Ishikawa (cell line): ENCODE measurements around the gene MDM1.

Experiments used
- CEBPB ChIP-seq: IDR thresholded peaks from 2 replicates; pipeline ENCODE4 v1.6.1; 2012
- CREB1 ChIP-seq: IDR thresholded peaks from 2 replicates; pipeline ENCODE4 v1.6.1; 2012; ENCODE audit warnings: low read depth
- EGR1 ChIP-seq: IDR thresholded peaks from 2 replicates; pipeline ENCODE4 v1.6.1; 2012
- EP300 ChIP-seq: IDR thresholded peaks from 2 replicates; pipeline ENCODE4 v1.6.1; 2012; ENCODE audit warnings: borderline replicate concordance
- FOXM1 ChIP-seq: IDR thresholded peaks from 2 replicates; pipeline ENCODE4 v1.6.1; 2012; ENCODE audit warnings: low read depth, borderline replicate concordance
- NFIC ChIP-seq: IDR thresholded peaks from 2 replicates; pipeline ENCODE4 v1.6.1; 2012
- RAD21 ChIP-seq: IDR thresholded peaks from 2 replicates; pipeline ENCODE4 v1.6.1; 2012; ENCODE audit warnings: low read depth
- TAF1 ChIP-seq: IDR thresholded peaks from 2 replicates; pipeline ENCODE4 v1.6.1; 2012; ENCODE audit warnings: low read depth, mild to moderate bottlenecking
- TCF12 ChIP-seq: IDR thresholded peaks from 2 replicates; pipeline ENCODE4 v1.6.1; 2012; ENCODE audit warnings: low read depth
- TEAD4 ChIP-seq: IDR thresholded peaks from 2 replicates; pipeline ENCODE4 v1.6.1; 2012
- YY1 ChIP-seq: IDR thresholded peaks from 2 replicates; pipeline ENCODE4 v1.6.1; 2012; ENCODE audit warnings: low read depth
- ZBTB7A ChIP-seq: IDR thresholded peaks from 2 replicates; pipeline ENCODE4 v1.6.1; 2012; ENCODE audit warnings: low read depth
- TF ChIP-seq, protein P1 (sequence below): IDR thresholded peaks from 2 replicates; pipeline ENCODE4 v1.6.1; 2012
- TF ChIP-seq, protein P2 (sequence below): IDR thresholded peaks from 2 replicates; pipeline ENCODE4 v1.6.1; 2012; ENCODE audit warnings: low read depth, mild to moderate bottlenecking
- TF ChIP-seq, protein P3 (sequence below): IDR thresholded peaks from 2 replicates; pipeline ENCODE4 v1.6.1; 2012

The MDM1 gene

GRCh38 chr12:68331869-68332727 lies at the start of gene MDM1:
Gene MDM1, minus strand, starts transcription at chr12:68332362. Its CDS starts 117 bp downstream, at chr12:68332245.
- TF ChIP-seq EGR1 (peak; percentile 18), TAF1 (peak; percentile 69), TCF12 (peak; percentile 64; the same call in 1 of the 2 replicates), ZBTB7A (no peak), FOXM1 (no peak), TEAD4 (peak; percentile 26), EP300 (no peak), CEBPB (no peak), RAD21 (no peak), CREB1 (no peak), NFIC (no peak; the same call in 1 of the 2 replicates), YY1 (peak; percentile 70)
- TF ChIP-seq, protein P1, sequence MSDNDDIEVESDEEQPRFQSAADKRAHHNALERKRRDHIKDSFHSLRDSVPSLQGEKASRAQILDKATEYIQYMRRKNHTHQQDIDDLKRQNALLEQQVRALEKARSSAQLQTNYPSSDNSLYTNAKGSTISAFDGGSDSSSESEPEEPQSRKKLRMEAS = 0 out of 2 replicates have a peak, but pooled peaks have one; percentile 16
- TF ChIP-seq, protein P2, sequence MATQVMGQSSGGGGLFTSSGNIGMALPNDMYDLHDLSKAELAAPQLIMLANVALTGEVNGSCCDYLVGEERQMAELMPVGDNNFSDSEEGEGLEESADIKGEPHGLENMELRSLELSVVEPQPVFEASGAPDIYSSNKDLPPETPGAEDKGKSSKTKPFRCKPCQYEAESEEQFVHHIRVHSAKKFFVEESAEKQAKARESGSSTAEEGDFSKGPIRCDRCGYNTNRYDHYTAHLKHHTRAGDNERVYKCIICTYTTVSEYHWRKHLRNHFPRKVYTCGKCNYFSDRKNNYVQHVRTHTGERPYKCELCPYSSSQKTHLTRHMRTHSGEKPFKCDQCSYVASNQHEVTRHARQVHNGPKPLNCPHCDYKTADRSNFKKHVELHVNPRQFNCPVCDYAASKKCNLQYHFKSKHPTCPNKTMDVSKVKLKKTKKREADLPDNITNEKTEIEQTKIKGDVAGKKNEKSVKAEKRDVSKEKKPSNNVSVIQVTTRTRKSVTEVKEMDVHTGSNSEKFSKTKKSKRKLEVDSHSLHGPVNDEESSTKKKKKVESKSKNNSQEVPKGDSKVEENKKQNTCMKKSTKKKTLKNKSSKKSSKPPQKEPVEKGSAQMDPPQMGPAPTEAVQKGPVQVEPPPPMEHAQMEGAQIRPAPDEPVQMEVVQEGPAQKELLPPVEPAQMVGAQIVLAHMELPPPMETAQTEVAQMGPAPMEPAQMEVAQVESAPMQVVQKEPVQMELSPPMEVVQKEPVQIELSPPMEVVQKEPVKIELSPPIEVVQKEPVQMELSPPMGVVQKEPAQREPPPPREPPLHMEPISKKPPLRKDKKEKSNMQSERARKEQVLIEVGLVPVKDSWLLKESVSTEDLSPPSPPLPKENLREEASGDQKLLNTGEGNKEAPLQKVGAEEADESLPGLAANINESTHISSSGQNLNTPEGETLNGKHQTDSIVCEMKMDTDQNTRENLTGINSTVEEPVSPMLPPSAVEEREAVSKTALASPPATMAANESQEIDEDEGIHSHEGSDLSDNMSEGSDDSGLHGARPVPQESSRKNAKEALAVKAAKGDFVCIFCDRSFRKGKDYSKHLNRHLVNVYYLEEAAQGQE = no peak
- TF ChIP-seq, protein P3, sequence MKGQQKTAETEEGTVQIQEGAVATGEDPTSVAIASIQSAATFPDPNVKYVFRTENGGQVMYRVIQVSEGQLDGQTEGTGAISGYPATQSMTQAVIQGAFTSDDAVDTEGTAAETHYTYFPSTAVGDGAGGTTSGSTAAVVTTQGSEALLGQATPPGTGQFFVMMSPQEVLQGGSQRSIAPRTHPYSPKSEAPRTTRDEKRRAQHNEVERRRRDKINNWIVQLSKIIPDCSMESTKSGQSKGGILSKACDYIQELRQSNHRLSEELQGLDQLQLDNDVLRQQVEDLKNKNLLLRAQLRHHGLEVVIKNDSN = no peak

DNA sequence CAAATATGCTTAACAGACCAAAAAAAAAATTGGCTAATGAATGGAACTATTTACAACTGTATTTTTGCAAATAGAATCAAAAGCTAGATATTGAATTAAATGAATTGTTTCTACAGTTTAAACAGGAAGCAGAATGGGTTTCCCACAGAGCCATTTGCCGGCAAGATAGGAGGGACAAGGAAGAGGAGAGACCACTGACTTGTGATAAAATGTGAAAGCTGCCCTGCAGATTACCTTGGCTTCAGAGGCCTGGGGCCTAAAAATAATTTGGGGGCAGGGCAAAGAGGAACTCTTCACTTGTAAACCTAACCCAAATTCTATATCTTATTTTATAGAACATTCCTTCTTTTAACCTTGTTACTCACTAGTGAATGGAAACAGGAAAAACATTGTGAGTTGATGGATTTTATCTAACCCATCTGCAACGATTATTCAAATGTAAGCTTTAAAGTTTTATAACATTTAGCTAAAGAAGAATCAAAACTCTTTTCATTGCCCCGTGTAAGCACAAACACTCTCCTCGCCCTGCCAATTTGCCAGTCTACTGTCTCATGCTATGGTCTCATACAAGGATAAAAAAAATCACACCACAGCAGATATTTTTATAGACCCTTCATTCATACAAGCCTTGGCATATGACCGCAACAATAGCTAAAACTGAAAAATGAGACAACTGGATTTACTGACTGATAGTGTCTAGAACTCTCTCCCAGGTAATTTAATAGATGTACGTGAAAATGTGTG lies 49.5 kb upstream of the MDM1 start:
- TF ChIP-seq, protein P1 = no peak
- TF ChIP-seq CEBPB (no peak), YY1 (no peak), ZBTB7A (no peak), NFIC (no peak), TCF12 (no peak), CREB1 (no peak), FOXM1 (no peak), EGR1 (no peak)
- TF ChIP-seq, protein P3 = no peak

GRCh38 chr12:68378872-68379606 lies 46.9 kb upstream of the MDM1 start:
- TF ChIP-seq YY1 (no peak), TEAD4 (no peak), TCF12 (no peak), EGR1 (no peak), CREB1 (no peak), FOXM1 (no peak), EP300 (no peak), RAD21 (no peak), TAF1 (no peak), CEBPB (no peak), NFIC (no peak), ZBTB7A (no peak)
- TF ChIP-seq, protein P1 = no peak
- TF ChIP-seq, protein P2 = no peak

DNA sequence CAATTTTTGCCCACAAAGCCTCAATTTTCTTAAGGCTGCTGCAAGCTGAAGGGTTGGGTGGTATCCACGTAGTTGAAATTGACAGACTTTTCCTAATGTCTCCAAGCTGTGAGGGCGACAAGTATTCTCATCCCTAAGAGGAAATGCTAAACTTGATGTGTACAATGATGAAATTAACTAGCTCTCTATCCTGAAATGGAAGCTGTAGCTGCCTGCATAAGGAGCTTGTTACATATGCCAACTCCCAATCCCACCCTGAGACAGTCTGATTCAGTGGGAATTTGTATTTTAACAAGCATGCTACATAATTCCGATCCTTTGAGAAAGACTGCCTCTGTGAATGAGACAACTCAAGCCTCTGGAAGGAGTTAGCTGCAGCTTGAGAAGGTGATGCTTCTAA lies 45.7 kb upstream of the MDM1 start:
- TF ChIP-seq CEBPB = no peak
- TF ChIP-seq TEAD4 = no peak
- no peak for TF ChIP-seq RAD21
- TF ChIP-seq, protein P3 = no peak
- TF ChIP-seq, protein P1 = no peak
- TF ChIP-seq NFIC = no peak
- TF ChIP-seq EP300 = no peak
- no peak for TF ChIP-seq YY1
- TF ChIP-seq CREB1 = no peak
- no peak for TF ChIP-seq ZBTB7A
- TF ChIP-seq TAF1 = no peak
- TF ChIP-seq TCF12 = no peak
